Gastrocnemius medialis (tissue), 4 donors: Measurements from ENCODE around the gene KRTAP2-4.

Source experiments
- CTCF ChIP-seq, 5 experiments: fragments of 450-650 bp in 3 of 5; fragments of 200-600 bp in 2 of 5; sonication (generic) in 2 of 5; IDR thresholded peaks in 4 of 5; conservative IDR thresholded peaks in 1 of 5; 1 replicate in 4 of 5; 2 replicates in 1 of 5; pipeline ENCODE4 v1.5.1; 2016 to 2019; ENCODE audit warnings: antibody characterized with exemption in 5 of 5, mild to moderate bottlenecking in 3 of 5, moderate library complexity in 3 of 5
- POLR2A ChIP-seq, 2 donors: fragments of 450-650 bp; IDR thresholded peaks; one replicate each; pipeline ENCODE4 v1.6.1; 2017; ENCODE audit warnings: antibody characterized with exemption in 2 of 2, mild to moderate bottlenecking in 2 of 2, moderate library complexity in 2 of 2

GRCh38 chr17:41026715-41027471, 38.8 kb downstream of the KRTAP2-4 start, which contains the start of gene KRTAP1-5:
- TF ChIP-seq CTCF (IDR thresholded peaks at IDR 0.05 in 4 of 5, conservative IDR thresholded peaks at IDR 0.05 in 1 of 5): no peak
- no peak for TF ChIP-seq POLR2A (IDR thresholded peaks at IDR 0.05)
